Measurements from ENCODE around the gene FCRL5.

FCRL5 gene

GRCh38 chr1:157471531-157471930 is 80.8 kb downstream of the FCRL5 start:
- no peak overlapping the region for H3K27ac ChIP-seq
- H3K4me1 ChIP-seq: peaks cover 0 to 23% (median 8%) of the 10 kb centered on the region in 10 experiments; a peak in 13 of 20 replicates
- no peak overlapping the region for H3K4me3 ChIP-seq
- H3K4me2 ChIP-seq: no peak overlapping the region
- H3K9me3 ChIP-seq (replicated peaks in 1 of 11): peaks cover 12 to 20% (median 17%) of the 10 kb centered on the region in 11 experiments; a peak in 21 of 22 replicates
- TF ChIP-seq Cebpa-rat (IDR thresholded peaks at IDR 0.05): no peak
- no peak overlapping the region for H3K9ac ChIP-seq
- H4K20me1 ChIP-seq: no peaks in the 10 kb centered on the region
- H3K27me3 ChIP-seq: no peaks in the 10 kb centered on the region
- H3K36me3 ChIP-seq: no peaks in the 10 kb centered on the region

- no peaks in the 10 kb centered on the region for H3K27me3 ChIP-seq
- peaks cover 2 to 4% (median 3%) of the 10 kb centered on the region in 11 experiments; a peak in 18 of 22 replicates for H3K9me3 ChIP-seq (replicated peaks in 1 of 11)
- H3K27ac ChIP-seq: peak overlapping the region in 2 of 11 experiments; percentile 33 to 60; a peak in 3 of 22 replicates
- H4K20me1 ChIP-seq: no peaks in the 10 kb centered on the region
- H3K4me3 ChIP-seq: no peak overlapping the region
- peaks cover 0 to 23% (median 8%) of the 10 kb centered on the region in 10 experiments; a peak in 13 of 20 replicates for H3K4me1 ChIP-seq
- TF ChIP-seq Cebpa-rat (IDR thresholded peaks at IDR 0.05): no peak
- H3K9ac ChIP-seq: peak overlapping the region in 2 of 11 experiments; percentile 44 to 60; a peak in 1 of 22 replicates
- H3K4me2 ChIP-seq: peak overlapping the region in 7 of 11 experiments; percentile 1 to 71 (median 31); a peak in 11 of 22 replicates
- H3K36me3 ChIP-seq: no peaks in the 10 kb centered on the region
Observed at GRCh38 chr1:157469752-157470675, 82.3 kb downstream of the FCRL5 start.

- no peaks in the 10 kb centered on the region for H3K36me3 ChIP-seq
- no peaks in the 10 kb centered on the region for H4K20me1 ChIP-seq
- no peak for TF ChIP-seq Cebpa-rat (IDR thresholded peaks at IDR 0.05)
- peak overlapping the region in 2 of 11 experiments; percentile 46 to 71; a peak in 4 of 22 replicates for H3K4me2 ChIP-seq
- H3K27me3 ChIP-seq: no peaks in the 10 kb centered on the region
- no peak overlapping the region for H3K4me3 ChIP-seq
- H3K9me3 ChIP-seq (replicated peaks in 1 of 11): no peaks in the 10 kb centered on the region
- peaks cover 0 to 23% (median 8%) of the 10 kb centered on the region in 10 experiments; a peak in 13 of 20 replicates for H3K4me1 ChIP-seq
- H3K9ac ChIP-seq: no peak overlapping the region; a peak in 1 of 22 replicates
- H3K27ac ChIP-seq: no peak overlapping the region; a peak in 1 of 22 replicates
Observed at GRCh38 chr1:157469300-157469699, 83.0 kb downstream of the FCRL5 start.

- Histone ChIP-seq H3K9ac (no peak overlapping the region), H3K4me2 (no peak overlapping the region), H3K4me1 (peaks cover 0 to 23% (median 8%) of the 10 kb centered on the region in 10 experiments; a peak in 13 of 20 replicates), H3K36me3 (no peaks in the 10 kb centered on the region), H3K27me3 (no peaks in the 10 kb centered on the region), H3K4me3 (no peak overlapping the region), H3K9me3 (replicated peaks in 1 of 11) (no peaks in the 10 kb centered on the region), H3K27ac (no peak overlapping the region), H4K20me1 (no peaks in the 10 kb centered on the region)
- TF ChIP-seq Cebpa-rat (IDR thresholded peaks at IDR 0.05): no peak
Observed at GRCh38 chr1:157466011-157466410, 86.3 kb downstream of the FCRL5 start.

Measured in BLaER1 treated with 17β-estradiol and CSF1 and Interleukin-3, amounts not matched to agents 10 nM and 100 nM (cell line).